GM12873 (cell line): ENCODE data around the gene TLR10.

Experiments used
- CTCF ChIP-seq: IDR thresholded peaks from 2 replicates; pipeline ENCODE4 v1.5.1; 2012; ENCODE audit warnings: low read depth, mild to moderate bottlenecking, moderate library complexity, low read length, control low read depth; ENCODE audit not compliant: insufficient read depth; ENCODE audit errors: missing control alignments

The TLR10 gene

GRCh38 chr4:38730493-38730829 is 52.3 kb downstream of the TLR10 start:
- no peak for TF ChIP-seq CTCF

DNA sequence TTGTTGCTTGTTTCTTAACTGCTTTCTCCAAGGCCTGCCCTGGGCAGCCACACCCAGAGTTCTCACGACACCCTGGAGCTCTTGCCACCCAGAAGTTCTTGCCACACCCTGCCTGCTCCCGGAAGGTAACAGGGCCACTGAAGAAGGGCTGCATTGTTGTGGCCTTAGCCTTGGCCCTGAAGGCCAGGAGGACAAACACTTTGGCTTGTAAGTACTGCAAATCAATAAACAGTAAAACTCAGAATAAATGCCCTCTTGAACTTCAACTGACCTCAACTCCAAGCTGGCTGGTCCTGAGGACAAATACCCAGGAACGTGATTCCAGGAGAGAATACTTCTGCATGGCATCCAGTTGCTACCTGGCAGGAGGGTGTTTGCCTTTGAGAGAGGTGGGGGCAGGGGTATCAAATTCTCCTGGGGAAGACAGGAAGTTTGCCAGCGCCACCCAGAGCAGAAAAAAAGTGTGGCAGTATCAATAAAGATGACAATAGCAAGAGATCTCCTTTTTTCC is 54.1 kb downstream of the TLR10 start:
- TF ChIP-seq CTCF, result peak; percentile 26

GRCh38 chr4:38724475-38724808 is 58.3 kb downstream of the TLR10 start:
- TF ChIP-seq CTCF, result no peak

DNA sequence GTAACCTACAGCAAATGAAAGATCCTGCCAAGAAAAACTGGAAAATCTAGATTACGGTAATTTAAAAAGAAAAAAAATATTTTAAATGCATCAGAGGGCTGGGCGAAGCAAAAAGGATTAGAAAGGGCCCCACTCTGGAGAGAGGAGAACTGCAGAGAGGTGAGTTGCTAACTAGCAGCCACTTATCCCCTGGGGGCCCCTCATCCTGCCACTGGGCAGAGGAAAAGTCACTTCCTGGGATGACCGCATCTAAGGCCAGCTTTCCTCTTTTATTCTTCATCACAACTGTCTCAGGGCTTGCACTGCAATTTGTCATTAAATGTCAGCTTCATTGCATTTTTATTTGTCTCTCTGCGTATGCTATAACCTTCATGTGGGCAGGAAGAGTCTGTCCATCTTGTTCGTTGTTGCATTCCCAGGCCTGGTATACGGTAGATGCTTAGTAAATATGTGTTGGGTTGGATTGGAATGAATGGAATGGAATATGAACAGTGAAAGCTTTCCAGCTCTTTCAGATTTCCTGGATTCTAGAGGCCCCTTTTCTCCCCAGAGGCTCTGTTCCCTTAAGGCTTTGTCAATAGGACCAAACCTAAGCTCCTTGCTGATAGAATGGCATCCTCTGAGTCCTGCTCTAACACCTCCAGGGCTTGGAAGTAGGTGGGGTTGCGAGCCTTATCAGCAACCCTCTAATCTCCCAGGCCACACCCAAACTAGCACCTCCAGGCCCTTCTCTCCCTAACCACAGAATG is 58.9 kb downstream of the TLR10 start:
- TF ChIP-seq CTCF, result no peak

DNA sequence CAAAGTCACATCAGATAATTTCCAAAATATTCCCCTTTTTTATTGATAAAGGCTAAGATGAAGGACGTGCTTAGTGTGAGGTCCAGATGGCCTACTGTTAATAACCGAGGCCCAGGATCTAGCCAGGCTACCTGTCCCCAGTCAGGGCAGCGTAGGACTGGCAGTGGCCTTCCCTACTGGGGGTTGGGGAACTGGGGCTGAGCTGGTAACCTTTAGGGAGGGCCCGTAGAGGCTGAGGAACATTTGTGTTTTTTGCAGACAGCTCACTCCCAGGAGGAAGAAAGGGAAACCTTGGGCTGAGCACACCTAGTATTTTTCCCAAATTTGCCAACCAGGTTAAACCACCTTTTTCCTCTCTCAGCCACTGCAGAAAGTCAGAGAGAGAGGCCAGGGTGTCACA is 59.7 kb downstream of the TLR10 start:
- TF ChIP-seq CTCF, result no peak
